GM21447 (cell line): ENCODE measurements around the gene EPC2.

Experiments
- ATAC-seq: cut with Tn5 transposase; IDR thresholded peaks from one replicate; pipeline ENCODE4 v1.9.1; 2021; ENCODE audit not compliant: unreplicated experiment

Gene EPC2

DNA sequence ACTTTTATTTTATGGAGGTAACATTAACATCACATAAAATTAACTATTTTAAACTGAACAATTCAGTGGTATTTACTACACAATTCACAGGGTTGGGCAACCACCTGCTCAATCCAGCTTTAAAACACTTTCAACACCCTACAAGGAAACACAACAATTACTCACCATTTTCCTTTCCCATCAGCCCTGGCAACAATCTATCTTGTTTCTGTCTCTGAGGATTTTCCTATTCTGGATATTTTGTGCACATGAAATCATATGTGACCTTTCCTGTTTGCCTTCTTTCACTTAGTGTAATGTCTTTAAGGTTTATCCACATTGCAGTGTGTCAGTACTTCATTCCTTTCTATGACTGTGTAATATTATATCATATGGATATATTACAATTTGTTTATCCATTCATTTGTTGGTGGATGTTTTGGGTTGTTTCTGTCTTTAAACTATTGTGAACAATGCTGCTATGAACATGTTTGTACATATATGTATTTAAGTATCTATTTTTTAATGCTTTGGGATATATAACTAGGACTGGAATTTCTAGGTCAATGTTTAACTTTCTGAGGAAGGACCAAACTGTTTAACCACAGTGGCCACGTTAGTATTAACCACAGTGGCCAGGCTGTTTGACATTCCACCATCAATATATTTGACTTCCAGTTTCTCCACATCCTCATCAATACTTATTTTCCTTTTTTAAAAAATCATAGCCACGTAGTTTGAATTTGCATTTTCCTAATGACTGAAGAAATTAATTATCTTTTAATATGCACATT, 158.1 kb downstream of the EPC2 start:
- no peak for ATAC-seq

DNA sequence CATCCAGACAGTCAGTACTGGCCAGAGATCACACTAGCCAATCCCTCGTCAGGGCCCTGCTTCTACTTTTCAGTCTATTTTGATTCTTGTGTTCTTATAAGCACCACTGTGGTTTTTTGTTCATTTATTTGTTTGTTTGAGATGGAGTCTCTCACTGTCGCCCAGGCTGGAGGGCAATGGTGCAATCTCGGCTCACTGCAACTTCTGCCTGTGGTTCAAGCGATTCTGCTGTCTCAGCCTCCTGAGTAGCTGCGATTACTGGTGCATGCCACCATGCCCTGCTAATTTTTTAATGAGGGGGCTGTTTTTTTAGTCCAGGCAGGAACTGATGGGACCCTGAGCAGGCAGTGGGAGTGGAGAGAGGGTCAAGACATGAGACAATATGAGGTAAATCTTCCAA, 165.5 kb downstream of the EPC2 start:
- ATAC-seq, result no peak

DNA sequence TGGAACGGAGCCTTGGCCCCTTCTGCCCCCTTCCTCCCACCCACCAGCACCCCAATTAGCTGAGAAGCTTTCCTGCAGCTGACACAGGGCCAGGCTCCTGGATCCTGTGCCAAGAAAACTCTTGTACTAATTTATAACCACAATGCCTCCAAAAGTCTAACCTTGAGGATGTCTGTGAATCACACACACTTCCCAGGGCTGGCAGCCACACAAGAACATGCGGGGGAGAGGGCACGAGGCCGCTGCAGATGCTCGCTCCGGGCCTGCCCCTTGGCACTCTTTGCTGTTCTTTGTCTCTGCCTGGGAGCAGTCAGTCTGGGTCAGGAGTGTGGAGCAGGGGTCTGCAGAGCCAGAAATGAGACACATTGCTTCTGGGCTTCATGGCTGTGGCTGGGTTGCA, 167.8 kb downstream of the EPC2 start:
- ATAC-seq, result no peak

DNA sequence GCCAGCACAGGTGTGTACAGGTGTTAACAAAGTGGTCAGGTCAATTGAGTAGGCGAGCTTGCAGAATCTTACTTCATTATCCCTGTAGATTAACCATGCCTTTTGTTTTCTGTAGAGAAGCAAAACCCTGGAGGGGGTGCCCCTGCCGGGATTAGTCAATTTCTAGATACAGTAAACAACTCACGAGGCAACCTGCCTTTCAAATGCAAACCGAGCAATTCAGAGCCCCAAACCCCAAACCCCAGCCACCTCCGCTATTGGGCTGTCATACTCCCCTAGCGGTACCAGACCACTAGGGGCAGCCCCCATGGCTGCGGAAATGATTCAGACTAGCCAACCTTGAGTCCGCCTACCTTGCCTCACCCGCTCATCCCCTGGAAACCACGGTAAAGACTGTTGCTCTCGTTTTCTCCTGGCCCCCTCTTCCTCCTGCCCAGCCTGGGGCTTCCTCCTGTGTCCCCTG, 169.1 kb downstream of the EPC2 start:
- ATAC-seq, result peak; percentile 99

DNA sequence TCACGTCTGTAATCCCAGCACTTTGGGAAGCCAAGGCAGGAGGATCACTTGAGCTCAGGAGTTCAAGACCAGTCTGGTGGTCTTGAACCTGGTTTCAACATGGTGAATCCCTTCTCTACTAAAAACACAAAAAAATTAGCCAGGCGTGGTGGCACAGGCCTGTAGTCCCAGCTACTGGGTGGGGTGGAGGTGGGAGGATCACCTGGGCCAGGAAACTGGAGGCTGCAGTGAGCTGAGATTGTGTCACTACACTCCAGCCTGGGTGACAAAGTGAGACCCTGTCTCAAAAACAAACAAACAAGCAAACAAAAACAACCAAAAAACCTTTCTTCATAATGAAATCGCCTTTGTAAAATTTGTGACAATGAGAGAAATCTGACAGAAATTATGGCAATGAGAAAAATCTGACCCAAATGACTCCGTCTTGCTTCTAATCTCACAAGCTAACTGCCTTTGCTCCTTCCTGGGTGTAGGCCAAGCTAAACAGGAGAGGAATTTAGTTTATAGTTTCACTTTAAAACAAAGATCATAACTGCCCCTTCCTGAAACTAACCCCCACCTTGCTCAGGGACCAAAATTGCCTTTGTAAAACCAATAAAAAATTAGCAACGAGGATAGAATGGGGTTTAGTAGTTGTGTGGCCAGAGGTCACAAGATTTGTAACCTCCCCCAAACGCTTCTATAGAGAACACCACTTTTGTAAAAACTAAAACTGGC, 169.8 kb downstream of the EPC2 start:
- ATAC-seq, result peak; percentile 7

DNA sequence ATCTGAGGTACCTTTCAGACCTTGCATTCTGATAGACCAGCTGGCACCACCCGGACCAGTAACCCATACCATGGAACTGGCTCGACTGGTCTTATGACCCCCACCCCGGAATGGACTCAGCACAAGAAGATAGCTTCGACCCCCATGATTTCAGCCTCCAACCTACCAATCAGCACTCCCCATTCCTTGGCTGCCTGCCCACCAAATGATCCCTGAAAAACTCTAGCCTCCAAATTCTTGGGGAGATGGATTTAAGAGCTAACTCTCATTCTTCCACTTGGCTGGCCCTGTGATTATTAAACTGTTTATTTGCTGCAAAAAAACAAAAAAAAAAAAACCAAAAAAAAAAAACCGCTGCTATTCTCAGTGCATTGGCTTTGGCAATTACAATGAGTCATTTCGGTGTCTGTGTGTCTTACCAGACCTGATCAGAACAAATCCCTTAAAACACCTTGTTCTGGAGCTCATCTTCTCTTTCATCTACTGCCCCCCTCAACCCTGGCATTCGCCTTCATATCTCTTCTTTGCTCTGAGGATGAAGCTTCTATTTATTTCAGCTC, 170.4 kb downstream of the EPC2 start:
- no peak for ATAC-seq

DNA sequence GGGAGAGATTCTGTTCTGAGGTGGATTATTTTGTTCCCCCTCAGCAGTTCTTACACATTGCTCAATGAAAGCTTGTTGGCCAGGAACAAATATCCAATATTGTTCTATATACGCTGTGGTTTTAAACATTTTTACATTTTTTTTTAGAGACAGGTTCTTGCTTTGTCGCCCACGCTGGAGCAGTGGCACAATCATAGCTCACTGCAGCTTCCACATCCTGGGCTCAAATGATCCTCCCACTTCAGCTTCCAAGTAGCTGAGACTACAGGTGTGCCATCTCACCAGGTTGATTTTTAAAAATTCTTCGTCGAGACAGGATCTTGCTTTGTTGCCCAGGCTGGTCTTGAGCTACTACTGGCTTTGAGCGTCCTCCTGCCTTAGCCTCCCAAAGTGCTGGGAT, 171.6 kb downstream of the EPC2 start:
- no peak for ATAC-seq

DNA sequence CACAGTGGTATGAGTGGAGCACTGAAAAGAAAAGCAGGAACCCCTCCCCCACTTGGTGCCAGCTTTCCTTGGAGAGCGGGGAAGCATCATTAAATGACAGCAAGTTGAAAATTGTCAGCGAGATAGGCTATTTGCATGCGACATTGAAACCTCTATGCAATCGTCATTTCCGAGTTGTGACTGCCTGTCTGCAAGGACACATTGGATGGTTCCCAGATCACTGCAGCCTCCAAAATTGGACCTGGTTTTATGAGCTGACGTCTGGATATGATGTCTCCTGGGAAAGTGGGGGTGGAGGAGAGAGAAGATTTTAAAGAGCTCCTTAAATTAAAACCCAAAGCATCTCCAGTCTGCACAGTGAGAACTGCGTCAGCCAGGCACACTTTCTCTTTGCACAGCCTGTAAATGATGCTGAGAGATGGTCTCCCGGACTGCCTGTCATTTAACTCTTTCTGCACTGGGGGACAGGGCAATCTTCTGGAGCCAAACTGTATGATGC, 172.7 kb downstream of the EPC2 start:
- no peak for ATAC-seq

DNA sequence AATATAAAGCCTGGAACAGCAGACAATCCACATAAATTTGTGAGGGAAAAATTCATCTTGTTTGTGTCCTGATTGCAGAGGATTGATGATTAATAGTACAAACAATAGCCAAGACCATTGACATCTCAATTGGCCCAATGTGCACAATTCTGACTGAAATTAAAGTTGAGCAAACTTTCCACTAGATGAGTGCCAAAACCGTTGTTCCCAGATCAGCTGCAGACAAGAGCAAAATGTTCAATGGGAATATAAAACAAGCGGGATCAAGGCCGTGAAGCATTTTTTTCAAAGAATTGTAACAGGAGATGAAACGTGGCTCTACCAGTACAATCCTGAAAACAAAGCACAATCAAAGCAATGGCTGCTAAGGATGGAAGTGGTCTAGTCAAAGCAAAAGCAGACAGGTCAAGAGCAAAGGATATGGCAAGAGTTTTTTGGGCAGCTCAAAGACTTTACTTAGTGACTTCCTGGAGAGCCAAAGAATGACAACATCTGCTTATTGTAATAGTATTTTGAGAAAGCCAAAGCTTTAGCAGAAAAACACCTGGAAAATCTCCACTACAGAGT, 174.6 kb downstream of the EPC2 start:
- no peak for ATAC-seq

DNA sequence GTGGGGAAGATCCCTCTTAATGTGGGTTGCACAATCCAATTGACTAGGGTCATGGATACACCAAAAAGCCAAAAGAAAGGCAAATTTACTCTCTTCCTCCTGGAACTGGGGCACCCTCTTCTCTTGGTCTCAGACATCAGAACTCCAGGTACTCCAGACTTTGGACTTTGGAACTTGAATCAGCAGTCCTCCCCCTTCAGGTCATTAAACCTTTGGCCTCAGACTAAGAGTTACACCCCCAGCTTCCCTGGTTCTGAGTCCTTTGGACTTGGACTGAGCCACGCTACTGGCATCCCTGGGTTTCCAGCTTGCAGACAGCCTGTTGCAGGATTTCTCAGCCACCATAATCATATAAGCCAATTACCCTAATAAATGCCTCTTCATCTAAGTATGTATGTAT, 179.6 kb downstream of the EPC2 start:
- no peak for ATAC-seq

DNA sequence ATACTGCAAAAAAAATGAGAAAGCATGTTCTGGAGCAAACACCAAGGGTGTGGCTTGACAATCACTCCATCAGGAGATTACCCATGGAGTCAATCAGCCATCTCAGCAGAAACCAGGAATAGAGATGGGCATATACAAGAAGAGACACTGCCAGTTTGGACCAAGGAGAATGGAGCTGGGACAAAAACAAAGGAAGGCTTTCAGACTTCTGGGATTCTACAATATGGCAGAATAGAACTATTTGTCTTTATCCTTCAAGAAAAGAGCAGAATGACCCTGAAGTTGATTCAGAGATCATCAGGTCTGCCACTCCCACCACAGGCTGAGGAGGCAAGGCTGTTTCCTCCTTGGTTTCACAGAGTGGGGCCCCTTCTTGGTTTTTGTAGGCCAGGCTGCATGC, 182.2 kb downstream of the EPC2 start:
- ATAC-seq, result no peak

DNA sequence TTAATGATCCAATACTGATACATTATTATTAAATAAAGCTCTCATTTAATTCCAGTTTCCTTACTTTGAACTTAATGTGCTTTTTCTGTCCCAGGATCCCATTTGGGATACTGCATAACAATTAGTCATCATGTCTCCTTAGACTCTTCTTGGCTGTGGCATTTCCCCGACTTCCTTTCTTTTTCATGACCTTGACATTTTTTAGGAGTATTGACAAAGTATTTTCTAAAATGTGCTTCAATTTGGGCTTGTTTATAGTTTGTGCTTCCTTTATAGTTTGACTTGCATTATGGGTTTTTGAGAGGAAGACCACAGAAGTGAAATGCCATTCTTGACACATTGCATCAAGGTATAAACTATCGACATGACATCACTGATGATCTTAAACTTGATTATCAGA, 184.4 kb downstream of the EPC2 start:
- ATAC-seq, result no peak

DNA sequence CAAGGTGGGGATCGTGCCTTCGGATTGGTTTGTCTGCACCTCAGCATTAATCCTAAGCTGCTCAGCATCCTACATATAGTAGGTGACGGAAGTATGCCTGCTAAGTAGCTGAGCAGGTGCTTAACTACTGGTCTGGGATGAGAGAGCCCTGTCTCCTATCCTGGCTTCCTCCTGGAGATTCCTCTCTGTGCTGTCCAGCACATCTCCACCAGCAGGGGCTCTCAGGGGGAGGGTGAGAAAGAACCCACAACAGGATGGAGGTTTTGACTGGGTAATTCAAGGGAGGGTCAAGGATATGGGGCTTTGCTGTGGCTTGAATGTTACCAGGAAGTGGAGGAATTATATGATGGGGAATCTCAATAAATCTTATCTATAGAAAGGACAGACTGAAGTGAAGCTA, 185.1 kb downstream of the EPC2 start:
- no peak for ATAC-seq

DNA sequence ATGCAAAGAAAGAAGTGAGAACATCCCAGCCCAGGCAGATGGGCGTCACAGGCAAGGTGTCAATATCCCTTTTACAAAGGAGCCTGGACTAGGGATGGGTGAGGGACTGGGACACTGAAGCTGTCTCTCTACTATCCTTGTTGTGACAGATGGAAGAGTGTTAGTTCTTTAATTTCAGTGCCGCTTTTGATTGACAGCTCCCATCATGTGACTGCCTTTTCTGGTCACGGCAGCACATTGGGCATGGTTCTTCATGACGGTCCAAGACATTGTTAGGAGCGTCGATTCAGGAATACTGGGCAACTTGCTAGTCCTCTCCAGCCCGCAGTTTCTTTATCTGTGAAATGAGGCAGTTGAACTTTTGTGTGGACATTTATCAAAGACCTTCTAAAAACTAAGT, 188.1 kb downstream of the EPC2 start:
- no peak for ATAC-seq
